T-helper 2 cell treated with Interferon-gamma antibody and Interleukin-4, amounts not matched to agents 100 ng/mL and 5 ng/mL, for 36 hours (primary cell): Measurements from ENCODE around the gene FAM9A. TPM values are rescaled to one million over a fixed set of nuclear protein-coding genes. Genes with fewer than 3 reads are reported as not detected.
"Not testable (repeated sequence)": the region's sequence is repeated elsewhere in the genome, so short reads cannot be mapped to it uniquely, and the experiment has no call there.

Experiments
- intact Hi-C: fragments of 100-400 bp; cut with micrococcal nuclease; formaldehyde crosslinking; loops from one replicate; pipeline ENCODE4 v1.15.1; 2023
- total RNA-seq: library from RNA; stranded (reverse); gene quantifications from 2 replicates; pipeline ENCODE4 v1.2.3, GENCODE V29; 2022

Gene FAM9A
- total RNA-seq, 1 donor from 2014 or later: not detected

DNA sequence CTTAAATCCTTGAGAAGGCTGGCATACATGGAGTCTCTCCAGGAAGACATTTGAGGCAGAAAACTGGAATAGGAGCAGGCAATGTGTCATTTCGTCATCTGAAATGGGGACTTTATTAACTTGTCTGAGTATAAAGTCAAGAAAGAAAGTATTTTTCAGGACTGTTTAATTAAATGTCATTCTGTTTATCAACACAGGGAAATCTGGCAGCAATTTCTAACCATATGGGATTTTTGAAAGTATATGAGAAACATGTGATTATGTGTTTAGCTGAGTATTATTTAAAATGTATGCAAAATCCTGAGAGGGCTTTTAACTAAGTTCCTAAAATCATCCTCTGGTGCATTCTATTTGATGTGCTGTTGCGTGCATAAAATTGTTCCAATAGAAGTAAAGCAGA is 3.9 kb upstream of the FAM9A start:
- intact Hi-C loops: no loop called here

DNA sequence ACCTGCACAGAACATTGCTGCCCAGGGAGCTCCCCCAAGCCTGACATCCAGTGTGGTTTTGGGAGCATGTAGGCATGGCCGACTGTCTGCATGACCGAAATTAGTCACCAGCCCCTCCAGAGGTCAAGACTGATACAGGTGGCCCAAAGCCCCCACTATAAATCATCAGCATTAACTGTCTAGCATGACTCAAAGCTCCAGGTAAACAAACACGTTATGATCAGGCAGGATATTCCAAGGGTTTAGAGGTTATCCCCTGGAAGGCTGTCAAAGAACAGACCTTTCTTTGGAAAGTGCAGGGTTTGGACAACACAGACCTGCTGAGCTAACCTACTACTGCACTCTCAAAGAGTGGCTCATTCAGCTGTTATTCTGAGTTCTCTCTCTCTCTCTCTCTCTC is 2.1 kb upstream of the FAM9A start:
- intact Hi-C loops: no loop called here

DNA sequence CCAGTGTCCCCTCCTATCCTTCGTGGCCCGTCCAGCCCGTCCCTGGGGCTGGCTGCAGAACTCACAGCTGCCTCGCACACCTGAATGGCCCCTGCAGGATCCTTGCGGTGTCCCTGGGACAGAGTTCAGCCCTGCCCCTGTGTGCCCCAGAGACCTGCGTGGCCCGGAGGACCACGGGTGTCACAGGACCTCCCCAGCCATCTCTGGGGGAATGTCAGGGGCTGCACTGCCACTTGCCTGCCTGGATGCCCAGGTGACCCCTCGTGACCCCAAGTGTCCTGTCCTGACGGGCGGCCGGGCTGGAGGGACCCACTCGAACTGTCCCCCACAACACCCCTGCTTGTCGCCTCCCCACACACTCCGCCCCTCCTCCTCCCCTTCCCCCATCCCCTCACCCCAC is 832 bp downstream of the FAM9A start:
- intact Hi-C loops: not testable (repeated sequence)

DNA sequence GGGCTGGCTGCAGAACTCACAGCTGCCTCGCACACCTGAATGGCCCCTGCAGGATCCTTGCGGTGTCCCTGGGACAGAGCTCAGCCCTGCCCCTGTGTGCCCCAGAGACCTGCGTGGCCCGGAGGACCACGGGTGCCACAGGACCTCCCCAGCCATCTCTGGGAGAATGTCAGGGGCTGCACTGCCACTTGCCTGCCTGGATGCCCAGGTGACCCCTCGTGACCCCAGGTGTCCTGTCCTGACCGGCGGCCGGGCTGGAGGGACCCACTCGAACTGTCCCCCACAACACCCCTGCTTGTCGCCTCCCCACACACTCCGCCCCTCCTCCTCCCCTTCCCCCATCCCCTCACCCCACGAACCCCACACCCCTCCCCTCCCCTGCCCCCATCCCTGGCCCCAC is 1.9 kb downstream of the FAM9A start:
- intact Hi-C loops: not testable (repeated sequence)

DNA sequence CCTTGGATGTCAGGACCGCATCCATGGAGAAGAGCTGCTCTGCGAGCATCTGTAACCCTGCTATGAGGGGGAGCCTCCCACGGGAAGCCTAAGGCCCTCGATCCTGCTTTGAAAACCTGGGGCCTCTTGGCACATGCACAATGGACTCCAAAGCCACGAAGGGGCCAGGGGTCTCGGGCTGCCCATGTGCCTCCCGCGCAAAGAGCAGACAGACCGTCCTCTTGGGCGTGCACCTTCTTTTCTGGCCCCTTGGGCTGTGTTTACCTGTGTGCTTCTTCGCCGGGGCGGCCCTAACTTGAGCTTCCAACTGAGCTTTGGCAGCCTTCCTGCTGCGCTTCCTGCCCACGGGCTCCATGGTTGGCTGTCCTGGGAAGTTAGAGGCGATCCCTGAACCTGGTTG is 2.5 kb downstream of the FAM9A start:
- intact Hi-C loops: not testable (repeated sequence)

DNA sequence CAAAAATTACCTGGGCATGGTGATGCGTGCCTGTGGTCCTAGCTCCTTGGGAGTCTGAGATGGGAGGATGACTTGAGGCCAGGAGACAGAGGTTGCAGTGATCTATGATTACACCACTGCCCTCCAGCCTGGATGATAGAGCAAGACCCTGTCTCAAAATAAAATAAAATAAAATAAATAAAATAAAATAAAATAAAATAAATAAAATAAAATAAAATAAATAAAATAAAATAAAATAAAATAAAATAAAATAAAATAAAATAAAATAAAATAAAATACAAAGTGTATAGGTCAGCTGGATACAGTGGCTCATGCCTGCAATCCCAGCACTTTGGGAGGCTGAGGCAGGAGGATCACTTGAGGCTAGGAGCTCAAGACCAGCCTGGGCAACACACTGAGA is 14.1 kb downstream of the FAM9A start:
- intact Hi-C loops: not testable (repeated sequence)

DNA sequence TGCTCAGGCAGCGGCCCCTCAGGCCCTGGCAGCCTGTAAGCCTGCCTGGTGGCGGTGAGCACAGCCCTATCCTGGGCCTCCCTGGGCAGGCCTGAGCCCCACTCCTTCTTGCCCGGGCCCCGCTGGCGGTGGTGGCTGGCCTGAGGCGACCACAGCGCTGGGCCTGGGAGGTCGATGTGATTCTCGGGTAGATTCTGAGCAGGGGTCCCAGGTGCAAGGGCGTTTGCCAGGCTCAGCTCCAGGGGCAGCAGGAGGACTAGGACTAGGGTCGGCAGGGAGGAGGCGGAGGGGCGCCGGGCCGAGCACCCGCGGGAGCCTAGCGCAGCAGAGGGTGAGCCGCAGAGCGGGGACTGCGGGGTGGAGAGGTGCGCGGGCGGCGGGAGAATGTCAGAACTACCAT is 17.0 kb downstream of the FAM9A start:
- intact Hi-C loops: no loop called here

DNA sequence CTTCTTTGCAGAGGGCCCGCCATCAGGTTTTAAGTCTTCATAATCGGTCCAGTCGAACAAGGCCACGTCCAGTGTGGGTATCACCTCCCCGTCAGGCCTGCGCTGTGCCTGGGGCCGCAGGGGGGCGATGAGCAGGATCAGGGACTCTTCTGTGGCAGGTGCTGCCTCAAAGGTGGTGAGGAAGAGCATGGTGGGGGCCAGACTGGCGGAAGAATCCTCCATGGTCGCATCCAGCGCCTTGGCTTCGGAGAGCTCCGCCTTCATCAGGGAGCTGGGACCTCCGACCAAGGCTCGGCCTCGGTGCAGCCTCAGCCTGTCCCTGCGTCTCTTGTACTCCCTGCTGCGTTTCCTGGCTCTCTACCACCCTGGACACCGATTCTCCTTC is 17.5 kb downstream of the FAM9A start:
- intact Hi-C loops: no loop called here

DNA sequence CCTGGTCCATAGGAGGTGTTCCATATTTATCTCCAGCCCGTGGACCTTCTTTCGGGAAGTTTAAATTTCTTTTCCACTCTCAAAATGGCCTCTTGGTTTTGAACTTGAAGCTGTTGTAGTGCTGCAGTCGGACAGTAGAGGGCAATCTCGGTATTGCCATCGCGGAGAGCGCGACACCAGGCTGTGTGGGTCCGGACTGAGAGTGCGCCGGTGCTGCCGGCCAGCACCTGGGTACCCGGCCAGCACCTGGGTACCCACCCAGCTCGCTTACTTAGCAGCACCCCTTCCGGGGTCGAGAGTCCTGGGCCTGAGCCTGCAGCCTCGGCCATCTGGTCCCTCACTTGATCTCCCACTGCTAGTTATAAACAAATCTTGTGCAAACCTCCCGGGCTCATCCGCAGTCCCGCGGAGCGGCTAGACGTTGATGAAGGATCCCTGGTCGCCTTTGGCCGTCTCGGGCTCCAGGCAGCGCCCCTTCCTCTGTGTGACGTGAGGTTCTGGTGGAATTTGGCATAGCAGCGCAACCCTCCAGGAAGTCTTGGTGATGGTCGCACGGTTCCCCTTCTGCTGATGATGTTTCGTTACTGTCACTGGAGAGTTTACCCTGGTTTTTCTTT is 18.0 kb downstream of the FAM9A start:
- intact Hi-C loops: no loop called here

DNA sequence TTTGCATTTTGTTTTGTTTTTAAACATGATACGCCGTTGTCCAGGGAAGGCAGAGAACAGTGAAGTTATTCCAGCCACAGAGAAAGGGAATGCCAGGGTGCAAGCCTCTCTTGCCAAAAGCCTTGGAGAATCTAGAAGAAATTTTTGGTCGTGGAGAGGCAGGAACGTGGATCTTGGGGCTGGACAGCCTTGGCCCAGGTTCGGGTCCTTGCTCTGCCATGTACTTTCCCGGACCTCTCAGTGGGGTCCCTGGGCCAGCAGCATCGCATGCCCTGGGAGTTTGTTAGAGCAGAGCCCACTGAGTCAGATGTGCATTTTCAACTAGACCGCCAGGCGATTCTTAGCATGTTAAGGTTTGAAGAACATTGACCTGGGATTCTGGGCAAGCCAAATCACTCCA is 18.6 kb downstream of the FAM9A start:
- intact Hi-C loops: no loop called here

DNA sequence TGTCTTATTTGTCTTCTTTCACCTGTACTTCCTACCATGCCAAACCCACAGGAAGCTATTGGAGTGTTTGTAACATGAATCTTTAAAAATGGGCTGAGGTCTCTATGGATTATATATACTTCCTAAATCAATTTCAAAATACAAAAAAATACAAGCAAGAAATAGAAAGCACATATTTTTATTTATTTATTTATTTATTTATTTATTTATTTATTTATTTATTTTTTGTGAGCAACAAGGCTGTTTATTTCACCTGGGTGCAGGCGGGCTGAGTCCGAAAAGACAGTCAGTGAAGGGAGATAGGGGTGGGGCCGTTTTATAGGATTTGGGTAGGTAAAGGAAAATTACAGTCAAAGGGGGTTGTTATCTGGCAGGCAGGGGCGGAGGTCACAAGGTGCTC is 19.3 kb downstream of the FAM9A start:
- intact Hi-C loops: not testable (repeated sequence)

DNA sequence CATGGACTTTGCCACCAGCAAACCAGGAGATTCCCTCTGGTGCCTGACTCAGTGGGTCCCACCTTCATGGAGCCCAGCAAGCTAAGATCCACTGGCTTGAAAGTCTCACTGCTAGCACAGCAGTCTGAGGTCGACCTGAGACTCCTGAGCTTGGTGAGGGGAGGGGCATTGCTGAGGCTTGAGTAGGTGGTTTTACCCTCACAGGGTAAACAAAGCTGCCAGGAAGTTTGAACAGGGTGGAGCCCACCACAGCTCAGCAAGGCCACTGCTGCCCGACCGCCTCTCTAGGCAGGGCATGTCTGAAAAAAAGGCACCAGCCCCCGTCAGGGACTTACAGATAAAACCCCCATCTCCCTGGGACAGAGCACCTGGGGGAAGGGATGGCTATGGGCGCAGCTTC is 28.1 kb downstream of the FAM9A start:
- intact Hi-C loops: no loop called here

DNA sequence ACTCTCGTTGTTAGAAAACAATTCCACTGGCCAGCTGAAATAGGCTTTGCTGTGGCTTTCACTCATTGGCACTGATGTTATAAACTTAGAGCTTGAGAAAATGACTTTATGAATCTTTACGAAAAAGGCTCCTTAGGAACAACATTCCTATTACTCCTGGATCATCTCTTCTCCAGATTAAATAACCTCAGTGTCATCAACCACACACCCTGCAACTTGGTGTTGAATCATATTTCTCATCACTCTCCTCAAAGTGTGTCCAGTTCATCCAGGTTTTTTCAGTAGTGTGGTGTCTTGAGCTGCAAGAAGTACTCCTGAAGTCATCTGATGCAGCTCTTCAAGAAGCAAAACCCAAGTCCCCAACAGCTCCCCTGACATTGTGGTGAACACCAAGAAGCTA is 41.2 kb downstream of the FAM9A start:
- intact Hi-C loops: no loop called here

DNA sequence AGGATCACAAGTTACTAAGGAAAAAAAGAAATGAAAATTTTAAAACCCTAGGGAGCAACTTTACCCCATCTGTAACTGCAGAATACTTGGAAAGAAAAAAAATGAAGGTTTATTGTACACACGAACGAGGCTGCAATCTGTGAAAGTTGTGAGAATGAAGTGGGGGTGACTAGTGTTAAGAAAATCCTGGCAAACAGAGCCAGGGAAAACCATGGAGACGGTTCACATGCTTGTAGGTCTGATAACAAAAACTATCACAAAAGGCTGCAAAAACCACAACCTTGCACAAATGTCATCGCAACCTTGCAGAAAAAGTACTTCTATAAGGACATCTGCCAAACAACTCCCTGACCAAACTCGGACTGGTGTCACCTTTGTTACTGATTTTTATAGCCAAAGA is 42.5 kb downstream of the FAM9A start:
- intact Hi-C loops: not testable (repeated sequence)

DNA sequence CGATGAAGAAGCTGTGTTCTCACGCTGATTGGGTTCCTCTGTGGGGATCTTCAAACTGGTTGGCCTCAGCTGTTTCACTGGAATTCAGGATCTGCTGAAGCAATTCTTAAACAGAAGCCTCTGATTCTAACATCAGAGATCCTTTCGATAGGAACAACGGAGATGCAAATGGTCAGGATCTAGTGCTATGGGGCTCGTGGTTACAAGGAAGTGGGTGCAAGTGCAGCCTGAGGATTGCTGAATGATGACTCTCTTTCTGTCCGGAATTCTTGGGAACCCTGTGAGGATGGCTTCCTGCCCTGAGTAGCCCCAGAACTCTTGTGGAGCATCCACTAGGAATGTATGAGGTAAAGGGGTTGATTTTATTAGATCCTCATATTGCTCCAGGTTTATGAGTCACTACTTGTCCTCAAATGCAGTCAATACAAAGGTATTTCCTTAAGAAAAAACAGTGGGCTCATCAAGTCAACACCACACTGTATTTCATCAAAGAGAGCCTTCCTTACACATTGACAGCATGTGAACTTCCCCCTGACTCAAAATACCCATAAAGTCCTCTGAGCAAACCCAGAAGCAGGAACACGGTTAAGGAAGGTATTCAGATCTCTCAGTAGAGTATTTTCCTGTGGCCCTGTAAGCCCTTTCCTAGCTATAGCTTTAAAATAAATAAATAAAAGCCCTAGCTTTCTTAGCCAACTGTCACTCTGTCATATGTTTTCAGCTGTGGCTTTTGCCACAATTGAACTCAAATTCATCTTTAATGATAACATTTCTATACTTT is 43.4 kb downstream of the FAM9A start:
- intact Hi-C loops: not testable (repeated sequence)

DNA sequence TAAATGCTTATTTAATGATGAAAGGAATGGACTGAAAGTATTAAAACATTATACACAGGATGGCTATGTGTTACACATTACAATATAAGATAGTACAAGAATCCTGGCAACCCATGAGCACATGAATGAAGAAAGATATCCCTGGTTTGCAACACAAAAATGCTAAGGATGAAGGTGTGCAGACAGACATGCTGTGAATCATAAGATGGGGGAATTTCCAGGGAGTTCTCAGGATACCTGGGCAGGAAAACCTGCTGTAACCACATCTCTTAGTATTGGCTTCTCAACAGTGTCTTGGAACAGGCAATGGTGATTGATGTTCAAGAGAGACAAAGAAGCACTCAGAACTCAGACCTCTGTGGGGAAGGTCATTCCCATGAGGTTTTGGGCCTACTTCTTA is 45.4 kb downstream of the FAM9A start:
- intact Hi-C loops: no loop called here

DNA sequence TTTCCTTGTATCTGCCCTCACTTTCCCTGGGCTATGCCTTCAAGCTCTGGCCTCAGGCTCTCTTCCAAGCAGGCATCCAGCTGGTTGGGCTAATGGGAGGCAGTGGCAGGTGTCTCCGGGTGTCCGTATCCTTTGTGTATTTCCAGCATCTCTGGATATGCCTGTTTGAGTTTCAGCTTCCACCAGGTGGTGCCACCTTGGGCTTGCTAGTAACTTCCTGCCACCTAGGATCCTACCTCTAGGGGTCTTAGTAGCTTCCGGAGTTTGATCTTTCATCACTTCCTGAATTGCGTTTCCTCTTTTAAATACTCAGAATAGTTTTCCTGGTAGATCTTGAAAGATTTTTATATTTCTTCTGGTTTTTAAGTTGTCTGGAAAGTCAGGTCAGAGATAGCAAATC is 46.1 kb downstream of the FAM9A start:
- intact Hi-C loops: no loop called here

DNA sequence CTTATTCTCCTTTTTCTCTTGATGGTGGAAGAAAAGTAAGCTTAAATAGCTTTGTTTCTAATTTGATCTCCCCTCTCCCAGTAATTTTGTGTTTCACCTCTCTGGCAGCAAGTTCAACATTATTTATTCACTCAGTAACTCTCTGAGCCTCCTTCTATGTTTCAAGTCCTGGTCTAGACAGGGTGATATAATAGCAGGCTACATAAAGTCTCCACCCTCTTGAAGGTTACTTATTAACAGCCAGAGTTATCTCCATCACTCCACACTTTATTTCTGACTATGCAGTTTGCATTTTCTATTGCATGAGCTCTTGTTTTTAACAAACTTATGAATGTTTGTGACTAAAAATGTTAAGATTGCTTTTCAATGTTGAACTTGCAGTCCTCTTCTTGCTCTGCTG is 51.5 kb downstream of the FAM9A start:
- intact Hi-C loops: loop anchor here (2.0 kb wide), 1 partner anchor 65 kb away; no protein-coding TSS in a partner anchor

DNA sequence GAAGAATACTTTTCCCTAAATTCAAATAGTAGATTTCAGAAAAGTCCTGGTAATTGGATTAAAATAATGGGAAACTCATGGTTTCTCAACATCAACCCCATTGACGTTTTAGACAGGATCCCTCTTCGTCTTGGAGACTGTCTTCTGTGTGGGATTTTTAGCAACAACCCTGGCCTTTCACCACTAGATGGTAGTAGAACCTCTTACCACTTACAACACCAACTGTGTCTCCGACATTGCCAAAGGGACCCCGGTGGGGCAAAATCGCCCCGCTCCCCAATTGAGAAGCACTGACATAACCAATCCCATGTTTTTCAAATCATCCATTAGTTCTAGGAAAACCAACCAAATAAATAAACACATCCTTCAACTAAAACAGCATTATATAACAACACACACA is 52.3 kb downstream of the FAM9A start:
- intact Hi-C loops: loop anchor here (2.0 kb wide), 1 partner anchor 66 kb away; no protein-coding TSS in a partner anchor

DNA sequence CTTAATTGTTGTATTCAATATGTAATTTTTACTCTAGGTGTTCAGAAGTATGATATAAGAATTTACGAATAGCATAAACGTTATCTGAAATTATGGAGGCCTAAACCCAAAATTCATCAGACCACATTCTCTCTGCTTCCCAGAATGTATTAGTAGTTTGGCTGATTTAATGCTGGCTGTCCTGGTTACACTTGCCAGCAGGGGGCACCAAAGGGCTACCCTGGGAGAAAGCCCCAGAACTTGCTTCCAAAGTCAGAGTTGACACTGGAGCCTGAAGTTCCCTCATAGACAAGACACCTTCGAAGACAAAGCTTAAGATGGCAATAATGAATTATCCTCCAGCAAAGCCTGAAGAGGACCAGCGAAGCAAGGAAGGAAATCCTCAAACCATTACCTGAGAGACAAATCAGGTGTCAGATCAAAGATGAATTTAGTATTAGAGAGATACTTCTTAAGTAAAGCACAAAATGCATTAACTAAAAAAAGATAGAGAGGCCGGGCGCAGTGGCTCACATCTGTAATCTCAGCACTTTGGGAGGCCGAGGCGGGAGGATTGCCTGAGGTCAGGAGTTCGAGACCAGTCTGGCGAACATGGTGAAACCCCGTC is 58.0 kb downstream of the FAM9A start:
- intact Hi-C loops: no loop called here

DNA sequence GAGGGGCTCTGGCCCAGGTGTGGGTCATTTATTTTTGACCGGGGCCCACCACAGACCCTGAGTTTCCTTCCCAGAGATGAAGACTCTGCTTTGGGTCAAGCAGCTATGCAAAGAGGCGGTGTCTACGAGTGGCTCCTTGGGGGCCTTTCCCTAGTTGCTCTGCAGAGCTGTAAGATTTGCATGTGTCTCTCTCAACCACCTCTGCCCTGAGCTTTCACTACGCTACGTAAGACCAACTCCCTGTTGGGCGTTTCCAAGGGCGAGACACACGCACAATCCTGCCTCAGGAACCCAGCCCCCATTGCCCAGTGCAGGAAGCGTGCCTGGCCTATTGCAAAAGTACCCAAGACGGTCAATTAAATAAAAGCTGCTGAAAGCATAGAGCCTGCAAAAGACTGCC is 59.2 kb downstream of the FAM9A start:
- intact Hi-C loops: no loop called here
